Stimulated activated CD4-positive, alpha-beta T cell treated with anti-CD3 and anti-CD28 coated beads, TNF-alpha, amount 100 ng/mL, for 4 hours (primary cell): ENCODE measurements around the gene TMEM107.
"Not testable (repeated sequence)": the region's sequence is repeated elsewhere in the genome, so short reads cannot be mapped to it uniquely, and the experiment has no call there.

Experiments used
- DNase-seq, 3 experiments: peaks; one replicate each; pipeline ENCODE4 v3.0.0-alpha.2; 2020; ENCODE audit warnings: low read depth in 3 of 3

Gene TMEM107

GRCh38 chr17:8176197-8176940 lies at the start of gene TMEM107:
Gene TMEM107 (minus strand): TSS chr17:8176380. CDS start chr17:8176286, 94 bp downstream.
- peak in 2 of 3 experiments; percentile 74 to 76 for DNase-seq

- no peak for DNase-seq
Measured at GRCh38 chr17:8224891-8225812, 49.0 kb upstream of the TMEM107 start.

DNA sequence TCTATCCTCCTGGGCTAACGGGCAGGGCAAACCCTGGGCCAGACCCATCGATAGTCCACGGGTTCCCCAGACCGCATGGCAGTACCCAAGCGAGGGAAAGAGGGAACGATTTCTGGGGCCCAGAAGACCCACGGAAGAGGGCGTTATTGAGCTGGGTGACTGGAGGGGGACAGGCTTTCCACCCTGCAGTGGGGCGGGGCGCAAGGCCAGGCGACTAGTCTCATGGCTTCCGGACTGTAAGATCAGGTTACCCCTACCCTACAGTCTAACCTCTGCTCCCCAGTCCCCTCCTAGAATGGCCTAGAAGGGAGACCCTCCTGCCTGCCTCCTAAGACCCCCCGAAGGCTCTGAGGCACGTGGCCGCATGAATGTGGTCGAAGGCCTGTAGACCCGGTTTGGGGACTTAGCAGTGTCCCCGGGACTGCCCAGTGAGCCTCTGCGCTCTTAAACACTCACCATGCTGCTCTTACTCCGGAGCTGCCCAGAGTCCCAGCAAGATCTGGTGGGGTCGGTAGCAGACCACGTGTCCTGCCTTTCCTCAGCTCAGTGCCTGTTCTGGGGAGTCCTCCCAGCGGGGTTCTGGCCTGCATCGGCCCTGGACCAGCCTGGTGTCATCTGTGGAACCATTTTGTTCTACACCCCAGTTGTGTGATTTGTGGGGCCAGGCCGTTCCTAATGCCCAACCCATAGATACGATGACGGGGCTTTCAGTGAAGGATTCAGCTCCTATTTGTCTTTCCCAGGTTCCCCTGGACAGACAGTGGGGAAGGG lies 47.4 kb upstream of the TMEM107 start:
- DNase-seq = peak in 1 of 3 experiments; percentile 21

GRCh38 chr17:8222630-8223355 lies 46.6 kb upstream of the TMEM107 start:
- peak; percentile 81 to 95 (median 82) for DNase-seq

- no peak for DNase-seq
Measured at GRCh38 chr17:8222380-8222629, 46.1 kb upstream of the TMEM107 start.

GRCh38 chr17:8221663-8222379 lies 45.6 kb upstream of the TMEM107 start:
- peak; percentile 79 to 89 (median 84) for DNase-seq

- peak; percentile 81 to 93 (median 82) for DNase-seq
Measured at GRCh38 chr17:8220783-8221662, 44.8 kb upstream of the TMEM107 start.

- not testable (repeated sequence) for DNase-seq
Measured at GRCh38 chr17:8214000-8214399, 37.8 kb upstream of the TMEM107 start.

DNA sequence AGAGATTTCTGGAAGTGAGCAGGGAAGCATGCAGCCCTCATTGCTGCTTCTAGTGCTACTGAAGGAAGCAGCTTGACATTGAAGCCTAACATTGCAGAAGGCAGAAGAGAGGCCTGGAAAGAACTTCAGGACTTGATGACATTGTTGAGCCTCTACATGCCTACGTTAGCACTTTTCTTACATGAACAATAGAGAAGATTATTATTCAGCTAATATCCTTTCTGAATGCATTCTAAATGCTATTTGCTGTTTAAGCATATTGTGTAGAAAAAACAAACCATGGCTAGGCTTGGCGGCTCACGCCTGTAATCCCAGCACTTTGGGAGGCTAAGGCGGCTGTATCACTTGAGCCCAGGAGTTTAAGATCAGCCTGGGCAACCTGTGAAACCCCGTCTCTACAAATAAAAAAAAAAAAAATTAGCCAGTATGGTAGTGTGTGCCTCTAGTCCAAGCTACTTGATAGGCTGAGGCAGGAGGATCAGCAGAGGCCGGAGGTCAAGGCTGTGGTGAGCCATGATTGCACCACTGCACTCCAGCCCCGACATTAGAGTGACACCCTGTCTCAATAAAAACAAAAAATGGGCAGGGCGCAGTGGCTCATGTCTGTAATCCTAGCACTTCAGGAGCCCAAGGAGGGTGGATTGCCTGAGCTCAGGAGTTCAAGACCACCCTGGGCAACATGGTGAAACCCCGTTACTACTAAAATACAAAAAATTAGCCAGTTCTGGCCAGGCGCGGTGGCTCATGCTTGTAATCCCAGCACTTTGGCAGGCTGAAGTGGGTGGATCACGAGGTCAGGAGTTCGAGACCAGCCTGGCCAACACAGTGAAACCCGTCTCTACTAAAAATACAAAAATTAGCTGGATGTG lies 36.4 kb upstream of the TMEM107 start:
- DNase-seq = no peak

DNA sequence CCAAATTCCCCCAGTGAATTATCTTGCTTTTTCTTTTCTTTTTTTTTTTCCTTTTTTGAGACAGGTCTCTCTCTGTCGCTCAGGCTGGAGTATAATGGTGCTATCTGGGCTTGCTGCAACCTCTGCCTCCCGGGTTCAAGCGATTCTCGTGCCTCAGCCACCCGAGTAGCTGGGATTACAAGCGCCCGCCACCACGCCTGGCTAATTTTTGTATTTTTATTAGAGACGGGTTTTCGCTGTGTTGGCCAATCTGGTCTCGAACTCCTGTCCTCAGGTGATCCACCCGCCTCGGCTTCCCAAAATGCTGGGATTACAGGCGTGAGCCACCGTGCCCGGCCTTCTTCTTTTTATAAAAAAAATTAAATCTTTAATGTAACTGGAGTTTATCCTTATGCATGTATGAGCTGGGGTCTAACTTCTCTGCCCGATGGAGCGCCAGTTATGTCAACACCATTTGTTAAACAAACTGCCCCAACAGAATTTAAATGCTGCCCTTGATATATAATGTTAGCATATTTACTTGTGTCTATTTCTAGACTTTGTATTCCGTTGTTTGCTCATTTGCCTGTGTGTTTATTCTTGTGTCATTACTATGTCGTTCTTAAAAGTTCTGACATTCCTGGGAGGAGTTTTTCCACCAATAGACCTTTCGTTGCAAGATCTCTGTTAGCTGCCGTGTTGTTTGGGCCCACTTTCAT lies 34.7 kb upstream of the TMEM107 start:
- DNase-seq = no peak

DNA sequence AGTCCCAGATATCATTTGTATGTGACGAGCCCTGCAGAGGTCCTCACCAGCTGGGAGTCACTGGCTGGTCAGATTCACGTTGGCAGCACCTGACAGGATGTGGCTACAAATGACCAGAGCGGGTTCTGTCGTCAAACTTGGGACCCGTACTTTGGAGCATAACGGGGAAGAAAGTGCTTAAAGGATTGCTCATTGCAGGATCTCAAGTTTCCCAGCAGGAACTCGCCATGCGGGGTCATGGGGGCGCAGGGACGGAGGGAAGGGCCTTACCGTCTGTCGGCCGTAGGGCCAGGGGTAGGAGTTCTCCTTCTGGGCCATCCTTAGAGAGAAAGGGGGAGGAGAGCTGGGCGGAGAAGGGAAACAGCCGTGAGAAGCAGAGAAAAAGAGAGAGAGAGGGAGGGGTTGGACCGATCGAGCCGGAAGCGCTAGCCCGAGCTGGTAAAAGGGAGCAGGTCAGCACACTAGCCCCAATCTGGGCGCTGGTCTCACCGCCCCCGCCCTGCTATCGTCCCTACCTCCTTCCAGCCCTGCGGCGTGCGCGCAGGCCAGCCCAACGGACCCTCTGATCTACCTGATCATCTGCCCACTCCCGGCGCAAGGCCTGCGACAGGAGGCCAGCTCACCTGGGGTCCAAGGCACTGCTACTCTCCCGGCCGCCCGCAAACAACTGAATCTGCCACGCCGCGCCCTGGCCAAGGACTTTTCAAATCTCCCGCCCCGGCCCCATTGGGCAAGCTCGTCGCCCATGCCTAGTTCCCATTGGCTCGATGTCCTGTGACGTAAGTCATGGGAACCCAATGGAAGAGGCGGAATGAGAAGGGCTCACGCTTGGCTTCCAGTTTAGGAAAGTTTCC lies 34.0 kb upstream of the TMEM107 start, which contains the start of gene AURKB:
TSS of gene AURKB (minus strand) at position 669 of the 854 bp plus-strand sequence. CDS start at position 318, 351 bp downstream.
- DNase-seq = peak; percentile 74 to 91 (median 80)

- no peak for DNase-seq
Measured at GRCh38 chr17:8206536-8206935, 30.4 kb upstream of the TMEM107 start.

DNA sequence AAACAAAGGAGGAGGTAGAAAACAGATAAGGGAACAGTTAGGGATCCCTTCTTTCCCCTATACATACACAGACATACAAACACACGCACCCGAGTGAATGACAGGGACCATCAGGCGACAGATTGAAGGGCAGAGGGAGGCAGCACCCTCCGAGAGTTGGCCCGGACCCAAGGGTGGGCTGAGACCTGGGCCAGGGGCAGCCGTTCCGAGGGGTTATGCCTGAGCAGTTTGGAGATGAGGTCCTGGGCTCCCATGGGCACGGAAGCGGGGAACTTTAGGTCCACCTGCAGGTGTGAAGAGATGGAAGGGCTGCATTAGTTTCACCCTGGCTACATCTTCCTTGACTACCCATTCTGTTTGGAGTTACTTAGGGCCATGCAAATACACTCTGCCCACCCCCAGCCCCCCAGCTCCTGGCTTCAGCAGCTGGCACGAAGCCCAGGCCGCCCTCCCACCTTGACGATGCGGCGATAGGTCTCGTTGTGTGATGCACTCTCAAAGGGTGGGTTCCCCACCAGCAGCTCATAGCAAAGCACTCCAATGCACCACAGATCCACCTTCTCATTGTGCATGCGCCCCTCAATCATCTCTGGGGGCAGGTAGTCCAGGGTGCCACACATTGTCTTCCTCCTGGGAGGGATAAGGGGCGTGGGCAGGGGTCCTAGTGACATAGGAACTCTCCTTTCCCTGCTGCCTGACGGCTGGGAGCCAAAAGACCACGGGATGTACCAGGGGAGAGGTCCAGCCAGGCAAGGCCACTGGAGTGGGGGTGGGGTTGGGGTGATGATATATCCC lies 28.8 kb upstream of the TMEM107 start:
- DNase-seq = no peak

DNA sequence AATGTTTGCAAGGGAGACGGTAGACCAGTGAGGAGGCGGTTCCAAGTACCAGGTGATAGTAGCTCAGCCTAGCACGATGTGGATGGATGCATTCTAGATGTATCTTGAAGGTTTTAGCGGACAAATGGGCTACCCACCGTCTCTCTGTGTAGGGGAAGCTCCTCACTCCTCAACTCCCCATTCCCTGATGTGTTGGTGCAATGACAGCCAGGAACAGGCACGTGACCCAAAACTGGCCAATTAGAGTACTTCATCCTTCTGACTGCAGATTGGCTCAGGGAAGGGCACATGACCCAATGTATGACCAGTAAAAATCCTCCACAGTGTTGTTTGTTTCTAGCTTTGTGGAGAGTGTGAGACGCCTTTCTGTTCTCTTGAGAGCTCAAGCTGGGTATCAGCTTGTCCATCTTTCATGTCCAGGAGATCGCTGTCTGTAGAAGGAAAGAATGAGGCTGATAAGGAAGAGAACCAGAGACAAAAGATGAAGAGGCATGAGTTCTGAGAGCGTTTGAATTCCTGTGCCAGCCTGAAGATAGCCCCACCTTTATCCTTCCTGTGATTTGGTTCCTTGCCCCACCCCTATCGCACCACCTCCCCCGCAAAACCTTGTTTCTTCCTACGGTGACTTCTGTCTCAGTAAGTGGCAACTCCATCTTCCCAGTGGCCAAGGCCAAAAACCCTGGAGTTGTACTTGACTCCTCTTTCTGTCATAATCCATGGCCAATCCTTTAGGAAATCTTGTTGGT lies 16.1 kb upstream of the TMEM107 start:
- peak in 1 of 3 experiments; percentile 11 for DNase-seq

DNA sequence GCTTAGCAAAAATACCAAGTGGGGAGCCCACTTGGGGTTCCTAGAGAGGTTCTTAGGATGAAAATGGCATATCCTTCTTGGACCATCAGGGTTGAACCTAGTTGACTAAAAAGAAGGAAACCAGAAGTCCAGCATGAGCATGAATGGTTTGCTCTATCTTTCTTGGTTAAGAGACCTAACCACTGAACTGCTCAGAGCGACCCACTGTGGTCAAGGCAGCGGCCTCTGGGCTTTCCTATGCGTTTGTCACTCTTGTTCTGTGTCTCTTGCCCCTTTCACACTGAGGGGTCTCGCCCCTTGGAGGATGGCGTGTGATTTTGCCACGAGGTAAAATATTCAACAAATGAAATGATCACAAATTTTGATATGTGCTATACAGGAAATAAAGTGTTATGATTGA lies 14.3 kb upstream of the TMEM107 start:
- DNase-seq = no peak
